H1 (cell line): ENCODE results near the gene CDK15. TPM values are rescaled to one million over a fixed set of nuclear protein-coding genes. Genes with fewer than 3 reads are reported as not detected.

Experiments used
- CTCF ChIA-PET: fragments of 300-600 bp; sonication (Branson Sonifier 250); formaldehyde crosslinking; loops from one replicate; lab custom pipeline; 2021; ENCODE audit not compliant: partially characterized antibody; lab: Charles Lee
- POLR2A ChIA-PET: fragments of 300-600 bp; sonication (Branson Sonifier 250); formaldehyde crosslinking; loops from one replicate; lab custom pipeline; 2021; ENCODE audit warnings: inconsistent platforms; ENCODE audit not compliant: partially characterized antibody; lab: Charles Lee
- DNase-seq, 2 experiments: peaks; one replicate each; pipeline versions ENCODE4 v3.0.0 to v3.0.0-alpha.2; 2010 to 2022; ENCODE audit warnings: low spot score in 2 of 2, low read depth in 1 of 2, mixed read lengths in 1 of 2
- FAIRE-seq: peaks from 2 replicates; lab custom pipeline; 2011; peaks lifted over from hg19 to GRCh38; lab: Jason Lieb, UNC
- H2AFZ ChIP-seq: 2 replicates; pipeline ENCODE4 v1.8.1; 2012; ENCODE audit warnings: low read length, inconsistent platforms
- H2AK5ac ChIP-seq: 2 replicates; pipeline ENCODE4 v1.6.1; 2013; ENCODE audit warnings: low read depth, low read length
- H2BK120ac ChIP-seq: replicated peaks from 2 replicates; pipeline ENCODE3; 2013; ENCODE audit warnings: low read depth, low read length, inconsistent platforms
- H2BK12ac ChIP-seq: 2 replicates; pipeline ENCODE4 v1.6.1; 2013; ENCODE audit warnings: low read depth, low read length
- H2BK15ac ChIP-seq: 2 replicates; pipeline ENCODE4 v1.6.1; 2013; ENCODE audit warnings: low read length
- H2BK20ac ChIP-seq: 2 replicates; pipeline ENCODE4 v1.6.1; 2013; ENCODE audit warnings: low read length
- H2BK5ac ChIP-seq: 2 replicates; pipeline ENCODE4 v1.6.1; 2013; ENCODE audit warnings: low read depth, low read length
- H3K14ac ChIP-seq: 2 replicates; pipeline ENCODE4 v1.6.1; 2013; ENCODE audit warnings: inconsistent platforms; ENCODE audit not compliant: insufficient read length
- H3K18ac ChIP-seq: 2 replicates; pipeline ENCODE4 v1.6.1; 2013; ENCODE audit warnings: low read length; ENCODE audit errors: extremely low read depth
- H3K23ac ChIP-seq: 2 replicates; pipeline ENCODE4 v1.6.1; 2013; ENCODE audit warnings: inconsistent platforms; ENCODE audit not compliant: insufficient read length
- H3K23me2 ChIP-seq: 2 replicates; pipeline ENCODE4 v1.6.1; 2013; ENCODE audit warnings: low read depth, low read length
- H3K27ac ChIP-seq: 2 replicates; pipeline ENCODE4 v1.6.1; 2011; ENCODE audit warnings: low read depth, low read length, inconsistent platforms
- H3K27me3 ChIP-seq, 4 experiments: replicated peaks in 1 of 4; 1 replicate in 1 of 4; 2 replicates in 3 of 4; pipeline versions ENCODE4 v1.6.1 to v1.8.1; 2011 to 2013; ENCODE audit warnings: low read length in 3 of 4, mild to moderate bottlenecking in 3 of 4, inconsistent platforms in 2 of 4, mixed read lengths in 2 of 4, moderate library complexity in 1 of 4; ENCODE audit not compliant: control insufficient read depth in 3 of 4, insufficient read depth in 3 of 4; ENCODE audit errors: extremely low read depth in 1 of 4
- H3K36me3 ChIP-seq, 4 experiments: 2 replicates each; pipeline versions ENCODE4 v1.6.1 to v1.8.1; 2011 to 2013; ENCODE audit warnings: mild to moderate bottlenecking in 4 of 4, low read length in 3 of 4, moderate library complexity in 2 of 4, control low read depth in 1 of 4, inconsistent platforms in 1 of 4; ENCODE audit not compliant: insufficient read depth in 4 of 4, control insufficient read depth in 2 of 4
- H3K4ac ChIP-seq: replicated peaks from 2 replicates; pipeline ENCODE3; 2013; ENCODE audit warnings: low read length, low read depth, mixed read lengths, inconsistent platforms; ENCODE audit not compliant: insufficient read length
- H3K4me1 ChIP-seq, 4 experiments: replicated peaks in 1 of 4; 1 replicate in 1 of 4; 2 replicates in 3 of 4; pipeline versions ENCODE4 v1.6.1 to v1.8.1; 2011 to 2013; ENCODE audit warnings: low read length in 3 of 4, inconsistent platforms in 2 of 4, mixed read lengths in 1 of 4; ENCODE audit not compliant: insufficient read depth in 4 of 4, control insufficient read depth in 3 of 4
- H3K4me2 ChIP-seq, 2 experiments: 2 replicates each; pipeline versions ENCODE4 v1.6.1 to v1.8.1; 2011 to 2013; ENCODE audit warnings: low read depth in 2 of 2, low read length in 2 of 2, control low read depth in 1 of 2, inconsistent platforms in 1 of 2, mild to moderate bottlenecking in 1 of 2; ENCODE audit not compliant: insufficient read depth in 1 of 2
- H3K4me3 ChIP-seq, 4 experiments: fragments of 200-600, 300-600 bp in 1 of 4; sonication (generic), shearing (Covaris generic), sonication (Bioruptor Twin) in 1 of 4; 2 replicates each; pipeline versions ENCODE4 v1.5.1 to v1.8.1; 2011 to 2016; ENCODE audit warnings: low read length in 4 of 4, low read depth in 3 of 4, control low read depth in 2 of 4, inconsistent platforms in 2 of 4, mild to moderate bottlenecking in 2 of 4, mixed read lengths in 1 of 4, moderate library complexity in 1 of 4; ENCODE audit not compliant: insufficient read depth in 2 of 4; ENCODE audit errors: extremely low read depth in 1 of 4
- H3K56ac ChIP-seq: replicated peaks from 2 replicates; pipeline ENCODE3; 2013; ENCODE audit warnings: low read depth, mild to moderate bottlenecking, mixed read lengths, low read length, inconsistent platforms; ENCODE audit not compliant: insufficient read length
- H3K79me1 ChIP-seq: 2 replicates; pipeline ENCODE4 v1.6.1; 2013; ENCODE audit warnings: low read depth, low read length, control low read depth
- H3K79me2 ChIP-seq, 2 experiments: 2 replicates each; pipeline versions ENCODE4 v1.6.1 to v1.8.1; 2012 to 2013; ENCODE audit warnings: low read length in 2 of 2, mild to moderate bottlenecking in 2 of 2, inconsistent platforms in 1 of 2; ENCODE audit not compliant: insufficient read depth in 2 of 2, control insufficient read depth in 1 of 2
- H3K9ac ChIP-seq, 4 experiments: replicated peaks in 1 of 4; 1 replicate in 1 of 4; 2 replicates in 3 of 4; pipeline versions ENCODE4 v1.6.1 to v1.8.1; 2011 to 2013; ENCODE audit warnings: low read depth in 3 of 4, low read length in 3 of 4, control low read depth in 2 of 4, mild to moderate bottlenecking in 2 of 4, moderate library complexity in 2 of 4, inconsistent platforms in 1 of 4; ENCODE audit errors: extremely low read depth in 1 of 4
- H3K9me3 ChIP-seq, 2 experiments: 2 replicates each; pipeline versions ENCODE4 v1.6.1 to v1.8.1; 2012 to 2013; ENCODE audit warnings: mild to moderate bottlenecking in 2 of 2, moderate library complexity in 2 of 2, control low read depth in 1 of 2, inconsistent platforms in 1 of 2, low read depth in 1 of 2, low read length in 1 of 2, mixed read lengths in 1 of 2; ENCODE audit not compliant: insufficient read depth in 2 of 2
- H4K20me1 ChIP-seq, 2 experiments: replicated peaks in 1 of 2; 2 replicates each; pipeline versions ENCODE3 to v1.8.1; 2011 to 2013; ENCODE audit warnings: inconsistent platforms in 2 of 2, low read length in 2 of 2, mild to moderate bottlenecking in 1 of 2; ENCODE audit not compliant: insufficient read depth in 2 of 2, control insufficient read depth in 1 of 2
- H4K5ac ChIP-seq: 2 replicates; pipeline ENCODE4 v1.6.1; 2013; ENCODE audit warnings: low read length, low read depth, mixed read lengths, inconsistent platforms; ENCODE audit not compliant: insufficient read length
- H4K8ac ChIP-seq: 2 replicates; pipeline ENCODE4 v1.8.0; 2013; ENCODE audit warnings: mild to moderate bottlenecking, moderate library complexity, low read length, inconsistent platforms; ENCODE audit not compliant: insufficient read depth; ENCODE audit errors: extremely low read depth
- H4K91ac ChIP-seq: replicated peaks from 2 replicates; pipeline ENCODE3; 2013; ENCODE audit warnings: low read length, mixed read lengths, inconsistent platforms; ENCODE audit not compliant: insufficient read length
- ASH2L ChIP-seq: fragments of 200-600, 300-600 bp; sonication (generic); IDR thresholded peaks from one replicate; pipeline ENCODE4 v1.7.1; 2017; ENCODE audit warnings: low read length
- CBX5 ChIP-seq: fragments of 300-800, 300-1000 bp; sonication (generic); IDR thresholded peaks from 2 replicates; pipeline ENCODE4 v1.7.1; 2016; ENCODE audit warnings: antibody characterized with exemption, low read length, low read depth
- CEBPB ChIP-seq: IDR thresholded peaks from 2 replicates; pipeline ENCODE4 v1.6.1; 2012; ENCODE audit warnings: low read depth, low read length
- GTF2F1 ChIP-seq: IDR thresholded peaks from 2 replicates; pipeline ENCODE4 v1.6.1; 2012; ENCODE audit warnings: low read depth, low read length, improper control_type of control experiment, borderline replicate concordance
- POLR2AphosphoS5 ChIP-seq: IDR thresholded peaks from 2 replicates; pipeline ENCODE4 v1.6.1; 2011; ENCODE audit warnings: low read depth, low read length
- ZNF274 ChIP-seq: IDR thresholded peaks from 2 replicates; pipeline ENCODE4 v1.7.0; 2012; ENCODE audit warnings: low read length, borderline replicate concordance; ENCODE audit errors: extremely low read depth
- WGBS, 2 experiments: shearing (Covaris generic) in 1 of 2; methylation state at CpG; one replicate each; pipeline versions ENCODE4 v1.1.6 to v1.1.7; 2013 to 2015; ENCODE audit warnings: low lambda C conversion rate in 2 of 2, mixed read lengths in 2 of 2, inconsistent platforms in 1 of 2, low coverage in 1 of 2, missing lambda C conversion rate in 1 of 2; ENCODE audit not compliant: insufficient replicate concordance in 2 of 2, insufficient coverage in 1 of 2, insufficient read length in 1 of 2; ENCODE audit errors: extremely low coverage in 1 of 2, missing lambda C conversion rate in 1 of 2; 5-methylcytosine and 5-hydroxymethylcytosine counted together
- polyA plus RNA-seq, 7 experiments: library from polyadenylated mRNA; depleted of rRNA in 3 of 7; stranded (reverse) in 5 of 7; unstranded in 2 of 7; fragments of >200 nt in 5 of 7; fragments of 200-250 nt in 2 of 7; gene quantifications; 1 replicate in 5 of 7; 2 replicates in 1 of 7; 4 replicates in 1 of 7; pipeline versions ENCODE4 v1.2.1 to v1.2.3, GENCODE V29; 2011 to 2013; ENCODE audit warnings: missing spikeins in 2 of 7, mixed read lengths in 2 of 7
- total RNA-seq: library from RNA; stranded (reverse); fragmentation: NEBNext Ultra II Directional; extraction: Animal tissue kit (Norgen Biotek cat#: 25700); gene quantifications from 2 replicates; pipeline ENCODE4 v1.2.1, GENCODE V29; 2021

The CDK15 gene
- total and polyA plus RNA-seq, 2 of the 8 experiments (the other 6 are each of a cell fraction or from before 2014, with no cell fraction given) = 0.03 TPM; not detected in 1

DNA sequence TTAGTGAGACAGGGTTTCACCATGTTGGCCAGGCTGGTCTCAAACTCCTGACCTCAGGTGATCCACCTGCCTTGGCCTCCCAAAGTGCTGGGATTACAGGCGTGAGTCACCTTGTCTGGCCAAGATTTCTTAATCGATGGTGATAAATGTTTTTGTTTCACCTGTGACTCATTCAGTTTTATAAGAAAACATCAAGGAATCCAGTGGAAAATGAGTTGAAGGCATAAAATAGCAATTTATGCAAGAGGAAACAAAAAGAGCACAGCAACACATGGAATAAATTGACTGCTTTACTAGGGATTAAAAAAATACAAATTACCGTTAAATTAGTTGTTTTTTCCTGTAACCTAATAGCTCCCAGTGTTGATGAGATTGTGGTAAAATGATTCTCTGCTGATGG, 80.2 kb downstream of the CDK15 start:
- H3K4me3 ChIP-seq = no peak overlapping the region
- peaks cover 0 to 11% (median 9%) of the 10 kb centered on the region in 4 experiments; a peak in 3 of 7 replicates for H3K4me1 ChIP-seq
- WGBS, 2 experiments = 82% methylated on average over 3 of the region's 3 CpGs; no CpG with 5 or more reads in 1 of the 2 experiments
- no peak overlapping the region for H3K4ac ChIP-seq
- H4K8ac ChIP-seq = no peak overlapping the region
- no peaks in the 10 kb centered on the region for H3K36me3 ChIP-seq
- no peaks in the 10 kb centered on the region for H3K79me2 ChIP-seq
- H3K27ac ChIP-seq = no peak overlapping the region
- H3K79me1 ChIP-seq = no peaks in the 10 kb centered on the region
- H3K18ac ChIP-seq = no peak overlapping the region
- no peak overlapping the region for H3K56ac ChIP-seq
- no peak overlapping the region for H2AFZ ChIP-seq
- no peak overlapping the region for H4K91ac ChIP-seq
- H2BK15ac ChIP-seq = no peak overlapping the region
- H3K4me2 ChIP-seq = no peak overlapping the region
- no peak overlapping the region for H3K23ac ChIP-seq
- DNase-seq = no peak
- FAIRE-seq = no peak
- H3K9ac ChIP-seq = no peak overlapping the region
- no peak overlapping the region for H2AK5ac ChIP-seq
- H4K20me1 ChIP-seq = no peaks in the 10 kb centered on the region
- H3K23me2 ChIP-seq = no peaks in the 10 kb centered on the region; the same call in 1 of the 2 replicates
- CTCF ChIA-PET = interaction anchor here (0.7 to 1.8 kb wide), 3 partner anchors 8 to 26 kb away, joined by 3 to 4 read pairs (median 4); no protein-coding TSS in a partner anchor
- no peak overlapping the region for H3K14ac ChIP-seq
- no peak overlapping the region for H2BK5ac ChIP-seq
- H2BK120ac ChIP-seq = no peak overlapping the region
- H2BK20ac ChIP-seq = no peak overlapping the region
- no peaks in the 10 kb centered on the region for H3K27me3 ChIP-seq
- POLR2A ChIA-PET = no interaction called here
- H4K5ac ChIP-seq = no peak overlapping the region
- H3K9me3 ChIP-seq = no peaks in the 10 kb centered on the region
- H2BK12ac ChIP-seq = no peak overlapping the region
- TF ChIP-seq ZNF274 (no peak), POLR2AphosphoS5 (no peak), GTF2F1 (no peak), ASH2L (no peak), CBX5 (no peak), CEBPB (no peak)
